Measurements from ENCODE around the gene CTAGE6.
"Not testable (repeated sequence)": the region's sequence is repeated elsewhere in the genome, so short reads cannot be mapped to it uniquely, and the experiment has no call there.

Gene CTAGE6

DNA sequence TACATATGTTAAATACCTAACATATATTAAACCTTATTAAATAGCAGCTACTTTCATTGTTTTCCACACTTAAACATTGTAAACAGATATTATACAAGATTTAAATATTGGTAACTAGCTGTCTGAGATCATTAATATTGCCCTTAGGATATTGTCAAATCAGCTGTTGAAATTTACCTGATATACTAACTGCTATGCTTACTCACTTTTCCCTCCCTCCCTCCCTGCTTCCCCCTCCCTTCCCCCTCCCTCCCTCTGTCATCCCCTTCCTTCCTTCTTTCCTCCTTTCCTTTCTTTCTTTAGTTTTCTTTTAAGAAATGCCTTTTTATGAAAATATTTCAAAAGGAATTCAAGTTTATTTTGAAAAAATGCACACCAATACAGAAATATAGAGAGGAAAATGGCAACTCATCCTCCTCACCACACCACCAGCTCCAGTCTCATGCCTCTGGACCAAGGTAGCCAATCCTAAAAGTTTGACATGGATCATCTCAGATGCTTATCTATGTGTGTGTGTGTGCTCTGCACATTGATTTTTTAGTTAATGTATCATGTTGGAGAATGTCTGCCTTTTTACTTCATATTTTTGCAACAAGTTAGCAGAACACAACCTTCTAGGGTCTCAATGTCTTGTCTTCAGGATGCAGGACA lies 41.8 kb downstream of the CTAGE6 start:
- DNase-seq: not testable (repeated sequence)

DNA sequence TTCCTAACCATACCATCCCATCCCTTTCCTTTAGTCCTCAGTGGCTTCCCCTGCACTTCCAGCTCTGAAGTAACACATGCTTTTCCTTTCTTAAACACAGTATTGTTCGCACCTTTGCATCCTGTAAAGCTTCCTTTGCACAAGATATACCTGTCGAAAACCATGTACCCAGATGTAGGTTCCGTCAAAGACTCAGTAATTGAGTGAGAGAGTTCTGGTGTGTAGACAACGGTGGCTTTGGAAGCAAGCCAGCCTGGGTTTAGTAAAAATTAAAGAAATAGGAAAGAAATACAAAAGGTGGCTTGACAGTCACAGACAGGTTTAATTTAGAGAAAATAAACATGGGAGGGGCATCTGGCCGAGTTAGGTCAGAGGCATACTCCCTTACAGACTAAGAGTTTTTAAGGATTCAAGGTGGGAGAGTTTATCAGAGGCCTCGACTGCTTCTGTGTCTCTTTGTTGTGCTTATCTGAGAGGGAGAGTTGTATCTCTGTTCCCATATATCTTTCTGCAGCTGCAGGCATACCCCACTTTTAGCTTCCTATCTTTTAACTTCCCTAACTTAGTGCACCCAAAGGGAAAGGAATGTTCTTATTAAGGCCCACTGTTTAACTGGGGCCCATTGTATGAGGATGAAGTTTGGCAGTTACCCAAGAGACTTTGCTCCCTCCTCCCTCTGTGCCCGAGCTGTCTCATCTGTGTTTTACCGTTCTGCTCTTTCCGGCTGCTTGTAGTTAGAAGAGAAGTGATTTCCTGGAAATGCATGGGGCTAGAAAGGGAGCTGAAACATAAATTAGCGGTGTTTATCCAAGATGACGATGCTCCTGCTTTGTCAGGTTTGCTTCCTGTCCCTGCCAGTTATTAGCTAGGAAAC lies 42.7 kb downstream of the CTAGE6 start:
- not testable (repeated sequence) for DNase-seq

DNA sequence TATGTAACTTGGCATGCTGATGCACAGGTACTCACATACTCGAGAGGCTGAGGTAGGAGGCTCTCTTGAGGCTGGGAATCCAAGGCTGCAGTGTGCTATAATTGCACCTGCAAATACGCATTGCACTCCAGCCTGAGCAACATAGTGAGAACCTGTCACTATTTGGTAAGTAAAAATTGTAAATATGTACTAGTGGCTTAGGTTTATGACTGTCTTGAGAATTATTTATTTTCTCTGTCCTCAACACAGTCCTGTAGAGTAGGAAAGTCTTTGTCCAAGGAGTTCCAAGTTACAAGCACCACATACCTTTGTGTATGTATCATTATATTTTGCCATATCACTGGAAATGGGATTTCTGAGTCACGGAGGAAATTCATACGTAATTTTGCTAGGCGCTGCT lies 45.1 kb downstream of the CTAGE6 start:
- not testable (repeated sequence) for DNase-seq

DNA sequence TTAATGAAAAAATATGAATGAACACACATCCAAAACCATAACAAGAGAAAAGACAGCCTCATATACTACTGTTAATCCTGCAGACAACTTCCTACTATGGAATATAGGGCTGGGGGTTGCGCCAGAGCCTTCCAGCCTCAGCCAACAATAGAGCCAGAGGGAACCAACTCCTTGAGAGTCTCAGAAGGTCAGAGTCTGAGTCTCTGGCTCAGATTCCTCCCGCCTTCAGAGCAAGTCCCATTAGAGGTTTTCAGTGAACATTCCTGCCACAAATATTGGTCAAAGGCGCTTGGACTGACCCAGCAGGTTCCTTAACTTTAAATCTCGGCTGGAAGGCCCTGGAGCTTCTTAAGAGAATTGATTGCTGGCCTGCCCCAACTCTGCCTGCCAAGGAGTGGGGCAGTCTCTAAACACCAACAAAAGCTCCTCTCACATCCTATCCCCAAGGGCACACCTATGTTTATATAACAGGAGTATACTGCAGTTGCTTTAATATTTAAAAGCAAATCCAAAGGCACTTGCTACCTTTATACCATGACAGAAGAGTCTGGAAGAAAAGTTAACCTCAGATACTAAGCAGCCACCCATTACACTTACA lies 45.7 kb downstream of the CTAGE6 start:
- DNase-seq: not testable (repeated sequence)

DNA sequence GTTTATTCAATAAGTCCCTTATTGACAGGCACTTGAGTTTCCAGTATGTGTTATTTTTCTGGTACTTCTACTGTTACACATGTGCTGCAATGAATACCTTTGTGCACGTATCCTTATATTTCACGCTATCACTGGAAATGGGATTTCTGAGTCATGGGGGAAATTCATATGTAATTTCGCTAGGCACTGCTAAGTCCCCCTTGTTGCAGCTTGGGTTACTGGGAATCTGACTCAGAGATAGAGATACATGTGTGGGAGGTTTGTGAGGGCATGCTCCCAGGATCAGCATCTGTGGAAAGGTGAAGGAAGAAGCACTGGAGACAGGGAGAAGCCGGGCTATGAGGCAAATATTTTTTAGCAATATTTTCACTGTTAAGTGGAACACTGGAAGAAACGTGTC lies 47.6 kb downstream of the CTAGE6 start:
- DNase-seq: not testable (repeated sequence)
